K562 (cell line): Measurements from ENCODE around the gene IQCC. TPM values are rescaled to one million over a fixed set of nuclear protein-coding genes. Genes with fewer than 3 reads are reported as not detected.

ENCODE experiments used
- BACH1 ChIP-seq: fragments of 200-800 bp; sonication (Bioruptor generic); IDR thresholded peaks from 2 replicates; pipeline ENCODE4 v1.6.1; 2016; ENCODE audit warnings: missing genetic modification characterization, missing compliant biosample characterization
- CGGBP1 ChIP-seq: fragments of 250-450 bp; sonication (Bioruptor Pico); IDR thresholded peaks from 2 replicates; pipeline ENCODE4 v1.9.0; 2021; ENCODE audit warnings: mild to moderate bottlenecking
- CTBP1 ChIP-seq: fragments of 450-650 bp; IDR thresholded peaks from 2 replicates; pipeline ENCODE4 v1.6.1; 2016; ENCODE audit warnings: borderline replicate concordance
- CTCF ChIP-seq, 3 experiments: IDR thresholded peaks in 2 of 3; conservative IDR thresholded peaks in 1 of 3; 2 replicates each; pipeline ENCODE4 v1.5.1; 2011 to 2012; ENCODE audit warnings: low read length in 3 of 3, mild to moderate bottlenecking in 3 of 3, control low read depth in 2 of 3, improper control_type of control experiment in 1 of 3, inconsistent platforms in 1 of 3, low read depth in 1 of 3, mixed read lengths in 1 of 3, moderate library complexity in 1 of 3; ENCODE audit not compliant: insufficient read depth in 2 of 3
- HDAC2 ChIP-seq: fragments of 450-650 bp; IDR thresholded peaks from 2 replicates; pipeline ENCODE4 v1.6.1; 2016; ENCODE audit warnings: mild to moderate bottlenecking
- HMG20B ChIP-seq: fragments of 250-450 bp; sonication (Bioruptor Pico); IDR thresholded peaks from 2 replicates; pipeline ENCODE4 v1.5.0; 2021; ENCODE audit warnings: mild to moderate bottlenecking
- HMGN3 ChIP-seq: IDR thresholded peaks from 2 replicates; pipeline ENCODE4 v1.6.1; 2011; ENCODE audit warnings: borderline replicate concordance, low read depth, mild to moderate bottlenecking, mixed read lengths, low read length; ENCODE audit not compliant: insufficient read length; ENCODE audit errors: extremely low read depth
- MAFG ChIP-seq: fragments of 450-650 bp; conservative IDR thresholded peaks from 2 replicates; pipeline ENCODE4 v1.6.1; 2016; ENCODE audit warnings: missing genetic modification characterization, missing compliant biosample characterization
- MEF2A ChIP-seq: IDR thresholded peaks from 2 replicates; pipeline ENCODE4 v1.6.1; 2011; ENCODE audit warnings: low read depth, mild to moderate bottlenecking, low read length, moderate library complexity; ENCODE audit not compliant: control insufficient read depth
- MTA1 ChIP-seq: fragments of 450-650 bp; IDR thresholded peaks from 2 replicates; pipeline ENCODE4 v1.6.1; 2017; ENCODE audit warnings: borderline replicate concordance
- PHTF2 ChIP-seq: fragments of 250-450 bp; sonication (Bioruptor Pico); IDR thresholded peaks from 2 replicates; pipeline ENCODE4 v1.5.0; 2021; ENCODE audit warnings: mild to moderate bottlenecking
- POLR3A ChIP-seq: IDR thresholded peaks from 2 replicates; pipeline ENCODE4 v1.6.1; 2011; ENCODE audit warnings: borderline replicate concordance, mild to moderate bottlenecking, moderate library complexity; ENCODE audit not compliant: insufficient read length, insufficient read depth; ENCODE audit errors: extremely low read depth
- RBM17 ChIP-seq: fragments of 200-400 bp; formaldehyde crosslinking; IDR thresholded peaks from 2 replicates; pipeline ENCODE4 v1.6.1; 2017; ENCODE audit warnings: low read depth, mild to moderate bottlenecking, low read length, borderline replicate concordance
- TCF7 ChIP-seq: sonication (generic); IDR thresholded peaks from 2 replicates; pipeline ENCODE4 v1.6.1; 2016; ENCODE audit warnings: antibody characterized with exemption, borderline replicate concordance
- TFAP4 ChIP-seq: sonication (generic); formaldehyde crosslinking; IDR thresholded peaks from 2 replicates; pipeline ENCODE4 v1.8.0; 2022; ENCODE audit warnings: missing genetic modification reagents, mild to moderate bottlenecking, moderate library complexity, borderline replicate concordance
- U2AF2 ChIP-seq: fragments of 200-400 bp; formaldehyde crosslinking; optimal IDR thresholded peaks from 2 replicates; pipeline ENCODE3; 2017; ENCODE audit warnings: low read depth, mild to moderate bottlenecking, low read length
- ZKSCAN3 ChIP-seq: fragments of 250-450 bp; sonication (Bioruptor Pico); IDR thresholded peaks from 2 replicates; pipeline ENCODE4 v1.4.0; 2020
- ZNF134 ChIP-seq: fragments of 250-450 bp; sonication (Bioruptor Pico); conservative IDR thresholded peaks from 2 replicates; pipeline ENCODE4 v1.4.0; 2020
- ZNF253 ChIP-seq: fragments of 250-450 bp; sonication (Bioruptor Pico); conservative IDR thresholded peaks from 2 replicates; pipeline ENCODE4 v1.6.1; 2021; ENCODE audit warnings: mild to moderate bottlenecking
- ZNF589 ChIP-seq: fragments of 200-800 bp; sonication (Bioruptor generic); IDR thresholded peaks from 2 replicates; pipeline ENCODE4 v1.6.1; 2016; ENCODE audit warnings: low read depth, missing genetic modification characterization, missing compliant biosample characterization
- ZNF780A ChIP-seq: fragments of 250-450 bp; sonication (Bioruptor Pico); IDR thresholded peaks from 2 replicates; pipeline ENCODE4 v1.5.0; 2021; ENCODE audit warnings: mild to moderate bottlenecking
- polyA plus RNA-seq, 8 experiments: library from polyadenylated mRNA; depleted of rRNA in 4 of 8; stranded (reverse) in 5 of 8; unstranded in 3 of 8; fragments of >200 nt; fragmentation: Nextera tagmentation in 2 of 8; fragmentation: Illumina TruSeq in 1 of 8; extraction: Ambion mirVana in 2 of 8; extraction: Trizol in 1 of 8; gene quantifications; 2 replicates each; pipeline versions ENCODE4 v1.2.1 to v1.2.3, GENCODE V29; 2011 to 2014; ENCODE audit warnings: inconsistent platforms in 1 of 8, missing spikeins in 1 of 8
- total RNA-seq, 7 experiments: library from RNA; depleted of rRNA in 6 of 7; stranded (reverse); fragments of >200 nt in 6 of 7; fragmentation: Illumina TruSeq in 2 of 7; extraction: Trizol in 2 of 7; gene quantifications; 2 replicates each; pipeline versions ENCODE4 v1.2.1 to v1.2.3, GENCODE V29; 2011 to 2021; ENCODE audit warnings: low replicate concordance in 1 of 7
- TF ChIP-seq, protein P1 (sequence below): fragments of 250-450 bp; sonication (Bioruptor Pico); IDR thresholded peaks from 2 replicates; pipeline ENCODE4 v1.8.0; 2021; ENCODE audit warnings: mild to moderate bottlenecking, moderate library complexity

Gene IQCC
- total and polyA plus RNA-seq, 9 of the 15 experiments (the other 6 are each of a cell fraction or from before 2014, with no cell fraction given), result 8.1 to 16.5 (median 10.7) TPM

GRCh38 chr1:32179443-32180185 lies 25.9 kb upstream of the IQCC start, which contains the start of gene TXLNA (continued):
- no peak for TF ChIP-seq BACH1
- TF ChIP-seq U2AF2, result no peak
- TF ChIP-seq MTA1, result no peak
- TF ChIP-seq HMG20B, result no peak
- no peak for TF ChIP-seq ZNF780A (CRISPR knock-in tag)
- TF ChIP-seq MEF2A, result no peak
- TF ChIP-seq TFAP4, result peak; percentile 91
- TF ChIP-seq POLR3A, result no peak
- no peak for TF ChIP-seq HDAC2
- no peak for TF ChIP-seq MAFG (tag)
- 0 out of 2 replicates have a peak, but pooled peaks have one; percentile 34 for TF ChIP-seq ZNF134 (CRISPR knock-in tag)
- no peak for TF ChIP-seq ZNF253 (CRISPR knock-in tag)
- peak in 1 of 3 experiments; percentile 4; a peak in 1 of 6 replicates for TF ChIP-seq CTCF (IDR thresholded peaks at IDR 0.05 in 2 of 3, conservative IDR thresholded peaks at IDR 0.05 in 1 of 3; ENCODE audit: insufficient read depth in 2 of 3, low read depth in 1 of 3, low read length in 3 of 3)
- TF ChIP-seq TCF7, result peak; percentile 63; the same call in 1 of the 2 replicates
- TF ChIP-seq PHTF2 (CRISPR knock-in tag), result 0 out of 2 replicates have a peak, but pooled peaks have one; percentile 56
- no peak for TF ChIP-seq CGGBP1 (CRISPR knock-in tag)
- TF ChIP-seq HMGN3, result peak; percentile 81
- TF ChIP-seq, protein P1, sequence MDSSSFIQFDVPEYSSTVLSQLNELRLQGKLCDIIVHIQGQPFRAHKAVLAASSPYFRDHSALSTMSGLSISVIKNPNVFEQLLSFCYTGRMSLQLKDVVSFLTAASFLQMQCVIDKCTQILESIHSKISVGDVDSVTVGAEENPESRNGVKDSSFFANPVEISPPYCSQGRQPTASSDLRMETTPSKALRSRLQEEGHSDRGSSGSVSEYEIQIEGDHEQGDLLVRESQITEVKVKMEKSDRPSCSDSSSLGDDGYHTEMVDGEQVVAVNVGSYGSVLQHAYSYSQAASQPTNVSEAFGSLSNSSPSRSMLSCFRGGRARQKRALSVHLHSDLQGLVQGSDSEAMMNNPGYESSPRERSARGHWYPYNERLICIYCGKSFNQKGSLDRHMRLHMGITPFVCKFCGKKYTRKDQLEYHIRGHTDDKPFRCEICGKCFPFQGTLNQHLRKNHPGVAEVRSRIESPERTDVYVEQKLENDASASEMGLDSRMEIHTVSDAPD, result 0 out of 2 replicates have a peak, but pooled peaks have one; percentile 59
- peak; percentile 80; the same call in 1 of the 2 replicates for TF ChIP-seq CTBP1
- no peak for TF ChIP-seq ZKSCAN3 (CRISPR knock-in tag)
- TF ChIP-seq RBM17, result no peak
- peak; percentile 98 for TF ChIP-seq ZNF589 (CRISPR knock-in tag)
